A549 treated with CpdA at 1 μM for 4 hours (cell line): ENCODE measurements around the gene KCNK13. TPM values are rescaled to one million over a fixed set of nuclear protein-coding genes. Genes with fewer than 3 reads are reported as not detected.

Source experiments
- total RNA-seq: library from RNA; stranded (reverse); fragments of 200-300 nt; extraction: Qiagen RNA extraction; gene quantifications from 5 replicates; pipeline ENCODE4 v1.2.3, GENCODE V29; 2022; ENCODE audit warnings: low read depth

KCNK13 gene
- total RNA-seq: 0.05 to 0.19 TPM (median 0.17 TPM) in 4 of 5 replicates, not detected in the other

DNA sequence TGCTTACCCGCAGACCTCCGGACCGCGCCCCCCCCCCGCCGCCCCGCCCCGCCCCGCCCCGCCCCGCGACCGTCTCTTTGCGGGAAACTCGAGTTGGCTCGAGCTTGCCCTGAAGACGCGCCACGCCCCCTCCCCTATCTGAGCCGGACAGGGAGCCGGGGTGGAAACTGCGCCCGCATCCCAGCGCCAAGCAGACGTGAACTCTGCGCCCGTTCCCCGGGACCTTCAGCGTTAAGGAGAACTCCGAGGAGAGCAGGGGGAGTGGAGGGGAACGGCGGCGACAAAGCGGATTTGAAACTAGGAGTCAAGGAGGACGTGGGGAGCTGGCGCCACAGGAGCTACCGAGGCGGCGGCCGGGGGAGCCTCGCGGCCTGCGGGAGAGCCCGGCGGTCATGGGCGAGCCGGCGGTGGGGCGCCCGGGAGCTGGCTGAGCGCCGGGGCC, at the start of gene KCNK13:
Gene KCNK13 (plus strand): TSS at position 310 of the 442 bp plus-strand sequence. CDS start 212 bp downstream, outside the sequence.

Other genes starting within 250 kb of the KCNK13 start
- gene EFCAB11, start 107.3 kb upstream of the KCNK13 start, total RNA-seq: 11.7 to 14.4 TPM (median 12.6 TPM) in 5 replicates
- 11.9 to 17.8 TPM (median 13.8 TPM) in 5 replicates for gene TDP1, start 106.1 kb upstream of the KCNK13 start, total RNA-seq
- gene PSMC1, start 194.6 kb downstream of the KCNK13 start, total RNA-seq: 218 to 380 TPM (median 230 TPM) in 5 replicates